K562 (cell line): ENCODE data around the gene TLE3. TPM values are rescaled to one million over a fixed set of nuclear protein-coding genes. Genes with fewer than 3 reads are reported as not detected.

Experiments
- ATAC-seq: fragments of 200-7000 bp; cut with Tn5 transposase; 3 replicates; pipeline ENCODE4 v1.9.1; 2020; ENCODE audit warnings: moderate library complexity
- BruUV-seq: library from RNA; stranded (reverse); fragments of 400-500 nt; replicated peaks from 2 replicates; lab custom pipeline; 2021; lab: Mats Ljungman, UMichigan
- CTCF ChIA-PET: fragments of 300-600 bp; formaldehyde crosslinking; extraction: SDS; loops from one replicate; lab custom pipeline; 2021; ENCODE audit warnings: low intra/inter-chr PET ratio; lab: Yijun Ruan, JAX
- POLR2A ChIA-PET: fragments of 300-600, 350-650 bp; sonication (Branson Sonifier 250); formaldehyde crosslinking; extraction: SDS; loops from one replicate; lab custom pipeline; 2021; ENCODE audit warnings: antibody characterized with exemption, inconsistent platforms; lab: Yijun Ruan, JAX
- DNase-seq, 4 experiments: peaks; one replicate each; pipeline versions ENCODE4 v3.0.0 to v3.0.0-alpha.2; 2011 to 2018; ENCODE audit warnings: low spot score in 3 of 4, mixed read lengths in 3 of 4; ENCODE audit errors: extremely low read depth in 1 of 4
- FAIRE-seq: peaks from 2 replicates; lab custom pipeline; 2011; peaks lifted over from hg19 to GRCh38; lab: Jason Lieb, UNC
- H2AFZ ChIP-seq: 2 replicates; pipeline ENCODE4 v1.6.0; 2011; ENCODE audit warnings: low read depth, low read length, control low read depth, inconsistent platforms
- H3K27ac ChIP-seq: fragments of 200-600 bp; 3 replicates; pipeline ENCODE4 v1.8.0; 2011; ENCODE audit warnings: low read depth, mild to moderate bottlenecking, control low read depth, inconsistent platforms, low read length, moderate library complexity, mixed read lengths; ENCODE audit errors: extremely low read depth
- H3K27me3 ChIP-seq, 2 experiments: fragments of 300-600 bp in 1 of 2; 2 replicates in 1 of 2; 3 replicates in 1 of 2; pipeline versions ENCODE4 v1.6.0 to v1.8.0; 2011; ENCODE audit warnings: inconsistent platforms in 2 of 2, low read length in 2 of 2, mild to moderate bottlenecking in 1 of 2, mixed read lengths in 1 of 2, moderate library complexity in 1 of 2; ENCODE audit not compliant: control insufficient read depth in 2 of 2, insufficient read depth in 2 of 2
- H3K36me3 ChIP-seq: fragments of 300-600 bp; 3 replicates; pipeline ENCODE4 v1.8.0; 2011; ENCODE audit warnings: mild to moderate bottlenecking, low read length, inconsistent platforms; ENCODE audit not compliant: control insufficient read depth, insufficient read depth
- H3K4me1 ChIP-seq, 2 experiments: fragments of 200-600 bp in 1 of 2; replicated peaks in 1 of 2; 2 replicates in 1 of 2; 3 replicates in 1 of 2; pipeline versions ENCODE4 v1.5.1 to v1.8.0; 2011; ENCODE audit warnings: inconsistent platforms in 2 of 2, low read length in 2 of 2, mild to moderate bottlenecking in 1 of 2, mixed read lengths in 1 of 2, moderate library complexity in 1 of 2; ENCODE audit not compliant: control insufficient read depth in 2 of 2, insufficient read depth in 2 of 2
- H3K4me2 ChIP-seq: 2 replicates; pipeline ENCODE4 v1.6.1; 2011; ENCODE audit warnings: low read length, control low read depth, inconsistent platforms, mixed read lengths; ENCODE audit not compliant: insufficient read depth
- H3K4me3 ChIP-seq: fragments of 200-600 bp; sonication (generic), shearing (Covaris generic); 2 replicates; pipeline ENCODE4 v1.5.1; 2016; ENCODE audit warnings: control low read depth, inconsistent platforms
- H3K79me2 ChIP-seq: fragments of 200-600 bp; 3 replicates; pipeline ENCODE4 v1.8.0; 2011; ENCODE audit warnings: low read length, inconsistent platforms; ENCODE audit not compliant: control insufficient read depth, insufficient read depth
- H3K9ac ChIP-seq, 2 experiments: 2 replicates each; pipeline versions ENCODE4 v1.6.0 to v1.6.1; 2011; ENCODE audit warnings: low read depth in 2 of 2, low read length in 2 of 2, control low read depth in 1 of 2, inconsistent platforms in 1 of 2, mild to moderate bottlenecking in 1 of 2, mixed read lengths in 1 of 2; ENCODE audit not compliant: insufficient read depth in 1 of 2
- H3K9me1 ChIP-seq: one replicate; pipeline ENCODE4 v1.6.0; 2011; ENCODE audit warnings: inconsistent platforms, mild to moderate bottlenecking, low read length, moderate library complexity; ENCODE audit not compliant: control insufficient read depth, insufficient read depth
- H3K9me3 ChIP-seq: replicated peaks from 2 replicates; pipeline ENCODE4 v1.5.1; 2011; ENCODE audit warnings: low read depth, low read length, inconsistent platforms; ENCODE audit not compliant: control insufficient read depth, insufficient read depth
- H4K20me1 ChIP-seq: replicated peaks from 2 replicates; pipeline ENCODE4 v1.6.1; 2011; ENCODE audit warnings: low read length, inconsistent platforms, mixed read lengths; ENCODE audit not compliant: control insufficient read depth, insufficient read depth
- CBX2 ChIP-seq: fragments of 200-600 bp; sonication (generic); IDR thresholded peaks from one replicate; pipeline ENCODE4 v1.6.1; 2012; ENCODE audit warnings: mild to moderate bottlenecking, low read length, inconsistent platforms; ENCODE audit not compliant: insufficient read depth, poor library complexity, severe bottlenecking
- MCM5 ChIP-seq: fragments of 450-650 bp; IDR thresholded peaks from 2 replicates; pipeline ENCODE4 v1.6.1; 2016; ENCODE audit warnings: low read depth
- PHF8 ChIP-seq: fragments of 200-600 bp; sonication (generic); IDR thresholded peaks from 2 replicates; pipeline ENCODE4 v1.6.1; 2012; ENCODE audit warnings: mixed run types, mild to moderate bottlenecking, inconsistent platforms, low read length, moderate library complexity, borderline replicate concordance
- SMARCE1 ChIP-seq: fragments of 450-650 bp; IDR thresholded peaks from 2 replicates; pipeline ENCODE4 v1.7.1; 2016; ENCODE audit warnings: mild to moderate bottlenecking
- THRAP3 ChIP-seq: fragments of 450-650 bp; IDR thresholded peaks from 2 replicates; pipeline ENCODE4 v1.6.1; 2016; ENCODE audit warnings: mild to moderate bottlenecking, inconsistent platforms, borderline replicate concordance
- YBX1 ChIP-seq: fragments of 450-650 bp; IDR thresholded peaks from 2 replicates; pipeline ENCODE4 v1.7.1; 2016; ENCODE audit warnings: mild to moderate bottlenecking
- ZNF436 ChIP-seq: fragments of 250-450, 450-650 bp; sonication (Bioruptor Pico); formaldehyde crosslinking; IDR thresholded peaks from 2 replicates; pipeline ENCODE4 v1.7.0; 2020; ENCODE audit warnings: mild to moderate bottlenecking
- ZNF77 ChIP-seq: fragments of 250-450 bp; sonication (Bioruptor Pico); IDR thresholded peaks from 2 replicates; pipeline ENCODE4 v1.5.0; 2020
- WGBS: fragments of 100-300 bp; shearing (Covaris generic); methylation state at CpG from one replicate; pipeline ENCODE4 v1.1.6; 2016; ENCODE audit warnings: low coverage, mixed read lengths; ENCODE audit not compliant: insufficient coverage; ENCODE audit errors: missing lambda C conversion rate; 5-methylcytosine and 5-hydroxymethylcytosine counted together
- in situ Hi-C: fragments of 300-500 bp; cut with MboI; formaldehyde crosslinking; loops from 4 replicates; pipeline ENCODE4 v1.15.0; 2018; ENCODE audit warnings: inconsistent platforms, mixed read lengths
- intact Hi-C: fragments of 100-400 bp; cut with micrococcal nuclease; formaldehyde crosslinking; loops from 2 replicates; pipeline ENCODE4 v1.14.2; 2022
- polyA plus RNA-seq, 8 experiments: library from polyadenylated mRNA; depleted of rRNA in 4 of 8; stranded (reverse) in 5 of 8; unstranded in 3 of 8; fragments of >200 nt; fragmentation: Nextera tagmentation in 2 of 8; fragmentation: Illumina TruSeq in 1 of 8; extraction: Ambion mirVana in 2 of 8; extraction: Trizol in 1 of 8; gene quantifications; 2 replicates each; pipeline versions ENCODE4 v1.2.1 to v1.2.3, GENCODE V29; 2011 to 2014; ENCODE audit warnings: inconsistent platforms in 1 of 8, missing spikeins in 1 of 8
- total RNA-seq, 7 experiments: library from RNA; depleted of rRNA in 6 of 7; stranded (reverse); fragments of >200 nt in 6 of 7; fragmentation: Illumina TruSeq in 2 of 7; extraction: Trizol in 2 of 7; gene quantifications; 2 replicates each; pipeline versions ENCODE4 v1.2.1 to v1.2.3, GENCODE V29; 2011 to 2021; ENCODE audit warnings: low replicate concordance in 1 of 7
- TF ChIP-seq, protein P1 (sequence below): sonication (generic); formaldehyde crosslinking; IDR thresholded peaks from 2 replicates; pipeline ENCODE4 v1.8.0; 2022; ENCODE audit warnings: mild to moderate bottlenecking, low read depth, missing genetic modification reagents
- TF ChIP-seq, protein P2 (sequence below): sonication (generic); formaldehyde crosslinking; IDR thresholded peaks from 2 replicates; pipeline ENCODE4 v1.8.0; 2022; ENCODE audit warnings: mild to moderate bottlenecking, missing genetic modification reagents
- TF ChIP-seq, protein P3 (sequence below): fragments of 450-650 bp; IDR thresholded peaks from 2 replicates; pipeline ENCODE4 v1.6.1; 2016; ENCODE audit warnings: mild to moderate bottlenecking
- TF ChIP-seq, protein P4 (sequence below): fragments of 250-450 bp; sonication (Bioruptor Pico); IDR thresholded peaks from 2 replicates; pipeline ENCODE4 v1.8.0; 2021; ENCODE audit warnings: moderate library complexity, mild to moderate bottlenecking, inconsistent platforms
- TF ChIP-seq, protein P5 (sequence below): fragments of 150-350 bp; conservative IDR thresholded peaks from 2 replicates; pipeline ENCODE4 v1.6.1; 2014; ENCODE audit warnings: low read length

The TLE3 gene
- total and polyA plus RNA-seq, 9 of the 15 experiments (the other 6 are each of a cell fraction or from before 2014, with no cell fraction given), result 1.5 to 84.2 (median 14.1) TPM

DNA sequence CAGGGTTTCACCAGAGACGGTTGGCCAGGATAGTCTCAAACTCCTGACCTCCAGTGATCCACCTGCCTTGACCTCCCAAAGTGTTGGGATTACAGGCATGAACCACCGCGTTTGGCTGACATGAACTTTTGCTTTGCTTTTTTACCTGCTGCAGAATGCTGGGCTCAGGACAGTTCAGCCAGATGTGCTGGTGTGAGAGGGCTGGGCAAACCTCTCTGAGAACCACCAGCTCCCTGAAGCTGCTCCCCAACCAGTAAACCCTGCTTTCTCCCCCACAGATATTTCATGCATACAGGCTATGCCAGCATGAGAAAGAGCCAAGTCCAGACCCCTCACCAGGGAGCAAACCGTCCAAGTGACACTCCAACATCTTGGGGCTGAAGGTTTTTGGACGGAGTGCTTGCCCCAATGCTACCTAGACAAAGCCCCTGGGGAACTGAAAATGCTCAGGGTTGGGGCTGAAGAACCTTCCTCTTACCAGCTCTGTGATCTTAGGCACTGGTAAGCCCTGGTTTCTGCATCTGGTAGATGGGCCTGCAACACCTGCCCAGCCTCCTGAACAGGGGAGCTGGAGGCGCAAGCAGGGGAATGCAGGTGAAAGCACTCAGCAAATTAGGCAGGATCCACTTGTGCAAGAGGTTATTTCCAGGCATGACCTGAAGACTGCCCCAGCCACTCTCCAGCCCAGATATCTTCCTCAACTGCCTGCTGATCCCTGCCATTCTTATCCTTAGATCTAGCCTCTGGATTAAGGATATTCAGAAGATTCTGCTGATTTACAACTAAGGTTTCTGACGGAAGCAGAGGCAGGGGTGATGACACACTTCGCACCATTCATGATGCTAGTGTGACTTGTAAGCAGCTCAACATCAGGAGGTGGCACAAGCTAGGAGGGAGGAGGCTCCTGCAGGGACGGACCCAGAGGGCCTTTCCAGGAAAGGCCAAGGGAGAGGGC, 78.8 kb downstream of the TLE3 start:
- ChIA-PET CTCF (no interaction called here), POLR2A (interaction anchor here (1.5 kb wide), 1 partner anchor 10 kb away, joined by 3 read pairs; no protein-coding TSS in a partner anchor)
- Histone ChIP-seq H2AFZ (no peak overlapping the region), H3K9me1 (no peaks in the 10 kb centered on the region), H3K9me3 (no peaks in the 10 kb centered on the region), H3K9ac (no peak overlapping the region), H3K4me1 (no peaks in the 10 kb centered on the region), H3K79me2 (no peaks in the 10 kb centered on the region), H3K4me2 (no peak overlapping the region), H3K27ac (no peak overlapping the region), H3K36me3 (no peaks in the 10 kb centered on the region), H3K4me3 (no peak overlapping the region), H4K20me1 (no peaks in the 10 kb centered on the region), H3K27me3 (peaks cover 18 to 34% of the 10 kb centered on the region in 2 experiments)
- intact Hi-C loops, result no loop called here
- FAIRE-seq (no peak), ATAC-seq (no peak), DNase-seq (no peak)
- BruUV-seq, result no TSS peak
- 2% methylated on average over 8 of the region's 9 CpGs for WGBS
- in situ Hi-C loops, result no loop called here
- TF ChIP-seq, protein P1, sequence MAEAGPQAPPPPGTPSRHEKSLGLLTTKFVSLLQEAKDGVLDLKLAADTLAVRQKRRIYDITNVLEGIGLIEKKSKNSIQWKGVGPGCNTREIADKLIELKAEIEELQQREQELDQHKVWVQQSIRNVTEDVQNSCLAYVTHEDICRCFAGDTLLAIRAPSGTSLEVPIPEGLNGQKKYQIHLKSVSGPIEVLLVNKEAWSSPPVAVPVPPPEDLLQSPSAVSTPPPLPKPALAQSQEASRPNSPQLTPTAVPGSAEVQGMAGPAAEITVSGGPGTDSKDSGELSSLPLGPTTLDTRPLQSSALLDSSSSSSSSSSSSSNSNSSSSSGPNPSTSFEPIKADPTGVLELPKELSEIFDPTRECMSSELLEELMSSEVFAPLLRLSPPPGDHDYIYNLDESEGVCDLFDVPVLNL (CRISPR knock-in tag), result no peak
- TF ChIP-seq CBX2, result no peak
- TF ChIP-seq MCM5, result no peak
- TF ChIP-seq YBX1, result no peak
- TF ChIP-seq SMARCE1, result no peak
- TF ChIP-seq ZNF77 (CRISPR knock-in tag), result no peak
- TF ChIP-seq, protein P2, sequence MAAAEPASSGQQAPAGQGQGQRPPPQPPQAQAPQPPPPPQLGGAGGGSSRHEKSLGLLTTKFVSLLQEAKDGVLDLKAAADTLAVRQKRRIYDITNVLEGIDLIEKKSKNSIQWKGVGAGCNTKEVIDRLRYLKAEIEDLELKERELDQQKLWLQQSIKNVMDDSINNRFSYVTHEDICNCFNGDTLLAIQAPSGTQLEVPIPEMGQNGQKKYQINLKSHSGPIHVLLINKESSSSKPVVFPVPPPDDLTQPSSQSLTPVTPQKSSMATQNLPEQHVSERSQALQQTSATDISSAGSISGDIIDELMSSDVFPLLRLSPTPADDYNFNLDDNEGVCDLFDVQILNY (CRISPR knock-in tag), result no peak
- TF ChIP-seq PHF8, result no peak
- TF ChIP-seq, protein P3, sequence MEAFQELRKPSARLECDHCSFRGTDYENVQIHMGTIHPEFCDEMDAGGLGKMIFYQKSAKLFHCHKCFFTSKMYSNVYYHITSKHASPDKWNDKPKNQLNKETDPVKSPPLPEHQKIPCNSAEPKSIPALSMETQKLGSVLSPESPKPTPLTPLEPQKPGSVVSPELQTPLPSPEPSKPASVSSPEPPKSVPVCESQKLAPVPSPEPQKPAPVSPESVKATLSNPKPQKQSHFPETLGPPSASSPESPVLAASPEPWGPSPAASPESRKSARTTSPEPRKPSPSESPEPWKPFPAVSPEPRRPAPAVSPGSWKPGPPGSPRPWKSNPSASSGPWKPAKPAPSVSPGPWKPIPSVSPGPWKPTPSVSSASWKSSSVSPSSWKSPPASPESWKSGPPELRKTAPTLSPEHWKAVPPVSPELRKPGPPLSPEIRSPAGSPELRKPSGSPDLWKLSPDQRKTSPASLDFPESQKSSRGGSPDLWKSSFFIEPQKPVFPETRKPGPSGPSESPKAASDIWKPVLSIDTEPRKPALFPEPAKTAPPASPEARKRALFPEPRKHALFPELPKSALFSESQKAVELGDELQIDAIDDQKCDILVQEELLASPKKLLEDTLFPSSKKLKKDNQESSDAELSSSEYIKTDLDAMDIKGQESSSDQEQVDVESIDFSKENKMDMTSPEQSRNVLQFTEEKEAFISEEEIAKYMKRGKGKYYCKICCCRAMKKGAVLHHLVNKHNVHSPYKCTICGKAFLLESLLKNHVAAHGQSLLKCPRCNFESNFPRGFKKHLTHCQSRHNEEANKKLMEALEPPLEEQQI, result no peak
- TF ChIP-seq, protein P4, sequence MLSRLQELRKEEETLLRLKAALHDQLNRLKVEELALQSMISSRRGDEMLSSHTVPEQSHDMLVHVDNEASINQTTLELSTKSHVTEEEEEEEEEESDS (CRISPR knock-in tag), result no peak
- TF ChIP-seq, protein P5, sequence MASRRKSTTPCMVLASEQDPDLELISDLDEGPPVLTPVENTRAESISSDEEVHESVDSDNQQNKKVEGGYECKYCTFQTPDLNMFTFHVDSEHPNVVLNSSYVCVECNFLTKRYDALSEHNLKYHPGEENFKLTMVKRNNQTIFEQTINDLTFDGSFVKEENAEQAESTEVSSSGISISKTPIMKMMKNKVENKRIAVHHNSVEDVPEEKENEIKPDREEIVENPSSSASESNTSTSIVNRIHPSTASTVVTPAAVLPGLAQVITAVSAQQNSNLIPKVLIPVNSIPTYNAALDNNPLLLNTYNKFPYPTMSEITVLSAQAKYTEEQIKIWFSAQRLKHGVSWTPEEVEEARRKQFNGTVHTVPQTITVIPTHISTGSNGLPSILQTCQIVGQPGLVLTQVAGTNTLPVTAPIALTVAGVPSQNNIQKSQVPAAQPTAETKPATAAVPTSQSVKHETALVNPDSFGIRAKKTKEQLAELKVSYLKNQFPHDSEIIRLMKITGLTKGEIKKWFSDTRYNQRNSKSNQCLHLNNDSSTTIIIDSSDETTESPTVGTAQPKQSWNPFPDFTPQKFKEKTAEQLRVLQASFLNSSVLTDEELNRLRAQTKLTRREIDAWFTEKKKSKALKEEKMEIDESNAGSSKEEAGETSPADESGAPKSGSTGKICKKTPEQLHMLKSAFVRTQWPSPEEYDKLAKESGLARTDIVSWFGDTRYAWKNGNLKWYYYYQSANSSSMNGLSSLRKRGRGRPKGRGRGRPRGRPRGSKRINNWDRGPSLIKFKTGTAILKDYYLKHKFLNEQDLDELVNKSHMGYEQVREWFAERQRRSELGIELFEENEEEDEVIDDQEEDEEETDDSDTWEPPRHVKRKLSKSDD, result no peak
- no peak for TF ChIP-seq THRAP3
- no peak for TF ChIP-seq ZNF436 (CRISPR knock-in tag)
